H1 (cell line): Measurements from ENCODE around the gene HSPA5. TPM values are rescaled to one million over a fixed set of nuclear protein-coding genes. Genes with fewer than 3 reads are reported as not detected.

ENCODE experiments used
- polyA plus RNA-seq, 7 experiments: library from polyadenylated mRNA; depleted of rRNA in 3 of 7; stranded (reverse) in 5 of 7; unstranded in 2 of 7; fragments of >200 nt in 5 of 7; fragments of 200-250 nt in 2 of 7; gene quantifications; 1 replicate in 5 of 7; 2 replicates in 1 of 7; 4 replicates in 1 of 7; pipeline versions ENCODE4 v1.2.1 to v1.2.3, GENCODE V29; 2011 to 2013; ENCODE audit warnings: missing spikeins in 2 of 7, mixed read lengths in 2 of 7
- small RNA-seq: library from polyadenylated mRNA; stranded (forward); fragments of <200 nt; extraction: miRNeasy Mini kit (QIAGEN cat#:217004); gene quantifications from one replicate; pipeline ENCODE3, GENCODE V24; 2013; ENCODE audit not compliant: insufficient read depth
- total RNA-seq: library from RNA; stranded (reverse); fragmentation: NEBNext Ultra II Directional; extraction: Animal tissue kit (Norgen Biotek cat#: 25700); gene quantifications from 2 replicates; pipeline ENCODE4 v1.2.1, GENCODE V29; 2021

The HSPA5 gene
- total and polyA plus RNA-seq, 2 of the 8 experiments (the other 6 are each of a cell fraction or from before 2014, with no cell fraction given), result 91.3 to 352 TPM

Small RNAs within 50 kb of the gene (small RNA-seq; reads per million reads assigned to genes)
- gene AL354710.1, result not detected

Other genes with a start within 250 kb of the HSPA5 start
- gene SCAI, start 97.8 kb downstream of the HSPA5 start, total RNA-seq, result 19.8 and 21.8 TPM in 2 replicates
- gene SCAI, start 97.8 kb downstream of the HSPA5 start, polyA plus RNA-seq (2011; rRNA removed), result 6.1 and 6.4 TPM in 2 replicates
- 50.0 and 52.3 TPM in 2 replicates for gene PPP6C, start 51.5 kb downstream of the HSPA5 start, total RNA-seq
- 14.2 and 22.8 TPM in 2 replicates for gene PPP6C, start 51.5 kb downstream of the HSPA5 start, polyA plus RNA-seq (2011; rRNA removed)
- gene RABEPK, start 40.8 kb downstream of the HSPA5 start, total RNA-seq, result 32.6 and 34.3 TPM in 2 replicates
- gene RABEPK, start 40.8 kb downstream of the HSPA5 start, polyA plus RNA-seq (2011; rRNA removed), result 25.4 and 26.3 TPM in 2 replicates
- gene GAPVD1, start 20.5 kb upstream of the HSPA5 start, total RNA-seq, result 36.3 and 40.5 TPM in 2 replicates
- gene GAPVD1, start 20.5 kb upstream of the HSPA5 start, polyA plus RNA-seq (2011; rRNA removed), result 5.2 and 5.5 TPM in 2 replicates